ENCODE measurements around the gene GGTLC1. TPM values are rescaled to one million over a fixed set of nuclear protein-coding genes. Genes with fewer than 3 reads are reported as not detected.

GGTLC1 gene
- total and polyA plus RNA-seq, 10 of the 15 experiments (the other 5 are each of a cell fraction or from before 2014, with no cell fraction given): not detected

GRCh38 chr20:23939641-23940040 lies 48.9 kb downstream of the GGTLC1 start:
- in situ Hi-C loops (cut with MboI) (loop anchor here (25.0 kb wide), 1 partner anchor 973 kb away; no protein-coding TSS in a partner anchor), intact Hi-C loops (cut with micrococcal nuclease; ENCODE audit: unreplicated experiment) (loop anchor here (5.0 kb wide), 2 partner anchors 43 to 58 kb away; no protein-coding TSS in a partner anchor)
- H3K27me3 ChIP-seq (replicated peaks in 1 of 2; ENCODE audit: control insufficient read depth in 2 of 2, insufficient read depth in 2 of 2, low read length in 1 of 2): no peaks in the 10 kb centered on the region
- ChIA-PET SMC1A (ENCODE audit: uncharacterized antibody, unreplicated experiment) (no interaction called here), RAD21 (ENCODE audit: unreplicated experiment) (no interaction called here), CTCF (interaction anchor here (1.1 kb wide), 1 partner anchor 54 kb away, joined by 3 read pairs; no protein-coding TSS in a partner anchor), POLR2A (no interaction called here)
- H3K9ac ChIP-seq (ENCODE audit: control insufficient read depth, insufficient read depth, low read length): no peak overlapping the region
- no peak overlapping the region for H3K4me2 ChIP-seq (ENCODE audit: control insufficient read depth, insufficient read depth)
- H4K20me1 ChIP-seq (ENCODE audit: control insufficient read depth, insufficient read depth): no peaks in the 10 kb centered on the region
- TF ChIP-seq SPI1 (IDR thresholded peaks at IDR 0.05; ENCODE audit: borderline replicate concordance, insufficient read depth, low read depth, low read length): peak; percentile 66
- TF ChIP-seq RFX5 (IDR thresholded peaks at IDR 0.05; ENCODE audit: low read depth, low read length): no peak
- no peak for TF ChIP-seq SRF (IDR thresholded peaks at IDR 0.05; ENCODE audit: low read depth in 2 of 2, low read length in 2 of 2)
- no peaks in the 10 kb centered on the region for H3K36me3 ChIP-seq (ENCODE audit: control insufficient read depth in 2 of 2, insufficient read depth in 2 of 2, low read length in 1 of 2)
- no peak overlapping the region for H3K27ac ChIP-seq (ENCODE audit: control insufficient read depth, insufficient read depth)
- H2AFZ ChIP-seq (ENCODE audit: control insufficient read depth, low read depth, low read length): no peak overlapping the region
- no peaks in the 10 kb centered on the region for H3K4me1 ChIP-seq (ENCODE audit: control insufficient read depth, insufficient read depth, low read length)
- no peaks in the 10 kb centered on the region; the same call in 2 of the 3 replicates for H3K9me3 ChIP-seq (replicated peaks; ENCODE audit: control insufficient read depth, insufficient read depth, low read length)
- FAIRE-seq: no peak
- no peak for DNase-seq (ENCODE audit: low read depth, low spot score)
- no peak overlapping the region for H3K4me3 ChIP-seq
- no peaks in the 10 kb centered on the region for H3K79me2 ChIP-seq (ENCODE audit: control insufficient read depth, insufficient read depth, low read length)
- no TSS peak for BruUV-seq (replicated peaks)
- ATAC-seq: no peak

- ChIA-PET RAD21 (ENCODE audit: unreplicated experiment) (no interaction called here), CTCF (interaction anchor here (1.1 kb wide), 1 partner anchor 54 kb away, joined by 3 read pairs; no protein-coding TSS in a partner anchor)
- intact Hi-C loops (cut with micrococcal nuclease; ENCODE audit: unreplicated experiment): loop anchor here (5.0 kb wide), 2 partner anchors 43 to 58 kb away; no protein-coding TSS in a partner anchor
- TF ChIP-seq CEBPZ (IDR thresholded peaks at IDR 0.05; ENCODE audit: low read depth, low read length) (no peak), SMC3 (IDR thresholded peaks at IDR 0.05; ENCODE audit: borderline replicate concordance, low read length) (no peak), IRF3 (IDR thresholded peaks at IDR 0.05) (no peak), BMI1 (IDR thresholded peaks at IDR 0.05; ENCODE audit: borderline replicate concordance) (no peak), ZSCAN29 (IDR thresholded peaks at IDR 0.05) (no peak), EP300 (IDR thresholded peaks at IDR 0.05; ENCODE audit: borderline replicate concordance in 1 of 2, control insufficient read depth in 1 of 2, low read depth in 2 of 2, low read length in 2 of 2) (no peak)
Measured at GRCh38 chr20:23939063-23939462, 49.5 kb downstream of the GGTLC1 start.

More at GRCh38 chr20:23939063-23939462, 49.5 kb downstream of the GGTLC1 start:
- Histone ChIP-seq H3K4me2 (ENCODE audit: control insufficient read depth, insufficient read depth) (no peak overlapping the region), H2AFZ (ENCODE audit: control insufficient read depth, low read depth, low read length) (no peak overlapping the region), H3K9me3 (replicated peaks; ENCODE audit: control insufficient read depth, insufficient read depth, low read length) (no peaks in the 10 kb centered on the region; the same call in 2 of the 3 replicates), H3K4me3 (no peak overlapping the region), H3K4me1 (ENCODE audit: control insufficient read depth, insufficient read depth, low read length) (no peaks in the 10 kb centered on the region), H4K20me1 (ENCODE audit: control insufficient read depth, insufficient read depth) (no peaks in the 10 kb centered on the region), H3K27ac (ENCODE audit: control insufficient read depth, insufficient read depth) (no peak overlapping the region), H3K79me2 (ENCODE audit: control insufficient read depth, insufficient read depth, low read length) (no peaks in the 10 kb centered on the region), H3K9ac (ENCODE audit: control insufficient read depth, insufficient read depth, low read length) (no peak overlapping the region), H3K27me3 (replicated peaks in 1 of 2; ENCODE audit: control insufficient read depth in 2 of 2, insufficient read depth in 2 of 2, low read length in 1 of 2) (no peaks in the 10 kb centered on the region), H3K36me3 (ENCODE audit: control insufficient read depth in 2 of 2, insufficient read depth in 2 of 2, low read length in 1 of 2) (no peaks in the 10 kb centered on the region)
- 0% methylated on average over 2 of the region's 2 CpGs for WGBS (ENCODE audit: insufficient coverage, insufficient replicate concordance, low lambda C conversion rate, missing lambda C conversion rate)
- in situ Hi-C loops (cut with MboI): loop anchor here (25.0 kb wide), 1 partner anchor 973 kb away; no protein-coding TSS in a partner anchor
- no peak for FAIRE-seq
- no peak for ATAC-seq
- POLR2A ChIA-PET: no interaction called here
- SMC1A ChIA-PET (ENCODE audit: uncharacterized antibody, unreplicated experiment): interaction anchor here (0.9 kb wide), 1 partner anchor 57 kb away, joined by 3 read pairs; no protein-coding TSS in a partner anchor
- BruUV-seq (replicated peaks): no TSS peak
- no peak for DNase-seq (ENCODE audit: low read depth, low spot score)

Data from GM12878 (cell line).